ENCODE results near the gene GRK2.

Gene GRK2

DNA sequence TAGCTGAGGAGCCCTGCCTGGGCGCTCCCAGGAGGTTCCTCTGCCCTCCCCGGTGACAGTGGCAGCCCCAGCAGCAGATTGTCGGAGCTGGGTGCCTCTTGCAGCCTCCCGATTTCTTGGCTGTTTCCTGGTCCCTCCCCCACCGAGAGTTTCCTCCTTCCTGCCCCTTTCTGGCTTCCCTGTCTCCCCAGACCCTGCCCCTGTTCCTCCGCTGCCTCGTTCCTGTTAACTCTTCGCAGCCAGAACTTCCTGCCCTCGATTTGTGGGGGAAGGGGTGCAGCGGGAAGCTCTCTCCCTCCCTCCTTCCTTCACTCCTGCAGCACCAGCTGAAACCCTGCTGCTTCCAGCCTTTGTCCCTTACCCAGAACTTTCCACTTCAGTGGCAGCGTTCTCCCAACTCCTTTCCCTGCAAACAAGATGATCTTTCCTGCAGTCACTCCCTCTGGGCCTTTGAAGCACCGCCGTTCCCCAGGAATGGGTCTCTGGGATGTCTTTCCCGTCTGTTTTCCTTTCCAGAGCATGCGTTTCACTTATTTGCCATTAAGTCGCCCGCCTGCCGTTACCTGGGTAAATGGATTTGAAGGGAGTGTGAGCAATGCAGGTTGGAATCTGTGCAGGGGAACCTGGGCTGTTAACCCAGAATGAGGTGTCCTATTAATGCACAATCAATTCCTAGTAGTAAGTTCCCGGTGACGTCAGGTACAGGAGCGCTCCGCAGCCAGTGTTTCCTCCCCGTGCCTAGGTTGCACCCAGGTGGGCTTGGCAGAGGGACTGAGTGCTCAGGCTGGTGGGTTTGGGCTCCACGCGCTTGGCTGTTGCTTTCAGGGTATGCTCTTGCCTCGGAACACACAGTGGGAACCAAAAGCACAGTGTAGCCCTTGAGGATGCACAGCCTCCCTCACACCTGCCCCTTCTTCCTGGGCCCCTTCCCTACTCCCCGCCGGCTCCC lies 4.3 kb downstream of the GRK2 start:
- no peak for DNase-seq (ENCODE audit: low spot score)

DNA sequence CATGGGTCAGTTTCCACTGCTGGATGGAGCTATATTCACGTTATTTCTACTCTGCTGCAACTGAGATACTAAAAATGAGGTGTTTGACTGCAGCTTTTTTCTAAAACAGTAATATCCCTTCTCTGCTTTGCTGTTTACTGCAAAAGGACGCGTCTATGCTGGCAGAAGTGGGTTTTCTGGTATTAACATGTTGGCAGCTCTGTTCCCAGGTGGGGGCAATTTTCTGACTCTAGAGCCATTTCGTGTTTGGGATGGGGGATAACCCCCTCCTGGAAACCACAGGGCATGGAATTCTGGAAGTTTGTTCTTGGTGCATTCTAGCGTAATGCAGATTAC lies 4.9 kb downstream of the GRK2 start:
- DNase-seq (ENCODE audit: low spot score), result no peak

DNA sequence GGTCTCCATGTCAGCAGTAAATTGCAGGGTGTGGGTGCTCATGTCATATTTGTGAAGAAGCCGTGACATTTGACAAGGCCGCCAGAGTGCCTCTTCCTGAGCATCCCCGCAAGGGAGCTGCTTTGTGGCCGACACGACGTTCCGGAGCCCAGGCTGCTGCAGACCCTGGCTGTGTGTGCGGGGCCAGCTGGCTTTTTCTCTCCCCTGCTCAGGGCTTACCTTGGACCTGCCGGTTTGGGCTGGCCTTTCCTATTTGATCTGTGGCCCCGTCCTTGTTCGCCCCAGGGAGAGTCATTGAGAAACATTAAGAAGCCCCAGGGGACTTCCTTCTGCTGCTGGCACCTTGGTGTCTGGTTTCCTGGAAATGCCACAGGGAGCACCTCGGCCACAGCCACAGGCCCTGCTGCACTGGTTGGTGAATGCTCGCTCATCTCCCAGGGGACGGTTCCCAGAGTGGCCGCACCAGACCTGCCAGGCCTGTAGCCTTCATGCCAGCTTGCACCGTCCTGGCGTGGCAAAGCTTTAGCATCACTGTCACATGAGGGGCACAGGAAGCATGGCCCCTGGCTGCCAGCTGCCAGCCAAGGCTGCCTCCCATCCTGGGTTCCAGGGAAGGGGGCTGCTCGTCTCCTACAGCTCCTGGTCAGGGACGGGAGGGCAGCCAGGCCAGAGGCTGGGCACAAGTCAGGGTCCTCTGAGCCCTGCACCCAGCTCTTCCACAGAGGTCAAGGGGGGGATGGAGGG lies 5.4 kb downstream of the GRK2 start:
- DNase-seq (ENCODE audit: low spot score), result no peak

DNA sequence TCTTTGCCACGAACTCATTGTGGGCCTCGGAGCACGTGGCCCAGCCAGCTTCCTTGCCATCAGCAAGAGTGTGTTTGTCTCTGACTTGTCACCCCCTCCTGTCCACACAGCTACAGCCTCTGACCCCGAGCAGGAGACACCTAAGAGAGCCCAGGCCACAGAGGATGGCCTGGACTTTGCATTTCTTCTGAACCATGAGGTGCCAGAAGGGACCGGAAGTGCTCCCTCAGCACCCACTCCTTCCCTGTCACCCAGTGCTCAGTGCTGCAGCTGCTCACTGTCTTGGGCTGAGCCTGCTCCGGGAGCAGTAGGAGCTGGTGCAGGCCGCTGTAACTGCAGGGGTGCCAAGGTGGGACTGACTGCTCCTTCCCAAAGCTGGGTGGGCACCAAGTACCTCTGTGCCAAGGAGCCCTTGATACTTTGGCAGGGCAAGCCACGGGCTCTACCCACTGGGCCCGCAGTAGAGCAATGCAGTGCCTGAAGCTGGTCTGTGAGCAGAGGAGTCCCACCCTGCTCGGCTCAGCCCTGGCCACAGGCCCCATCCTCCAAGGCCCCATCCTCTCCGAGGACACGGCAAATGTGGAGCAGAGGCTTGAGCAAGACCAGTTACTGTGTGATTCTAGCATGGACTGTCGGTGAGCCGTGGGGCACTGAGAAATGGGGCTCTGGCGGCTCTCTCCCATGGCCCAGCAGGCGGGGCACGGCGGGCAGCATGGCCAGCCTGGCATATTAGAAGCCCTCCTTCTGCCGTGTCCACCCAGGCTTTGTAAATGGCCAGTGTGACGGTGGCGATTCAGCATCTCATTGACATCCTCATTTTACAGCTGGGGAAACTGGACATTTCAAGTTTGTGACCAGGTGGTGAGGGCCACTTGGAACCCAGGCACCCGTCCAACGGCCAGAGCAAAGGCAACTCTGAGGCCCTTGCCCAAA lies 6.3 kb downstream of the GRK2 start:
- DNase-seq (ENCODE audit: low spot score), result no peak

DNA sequence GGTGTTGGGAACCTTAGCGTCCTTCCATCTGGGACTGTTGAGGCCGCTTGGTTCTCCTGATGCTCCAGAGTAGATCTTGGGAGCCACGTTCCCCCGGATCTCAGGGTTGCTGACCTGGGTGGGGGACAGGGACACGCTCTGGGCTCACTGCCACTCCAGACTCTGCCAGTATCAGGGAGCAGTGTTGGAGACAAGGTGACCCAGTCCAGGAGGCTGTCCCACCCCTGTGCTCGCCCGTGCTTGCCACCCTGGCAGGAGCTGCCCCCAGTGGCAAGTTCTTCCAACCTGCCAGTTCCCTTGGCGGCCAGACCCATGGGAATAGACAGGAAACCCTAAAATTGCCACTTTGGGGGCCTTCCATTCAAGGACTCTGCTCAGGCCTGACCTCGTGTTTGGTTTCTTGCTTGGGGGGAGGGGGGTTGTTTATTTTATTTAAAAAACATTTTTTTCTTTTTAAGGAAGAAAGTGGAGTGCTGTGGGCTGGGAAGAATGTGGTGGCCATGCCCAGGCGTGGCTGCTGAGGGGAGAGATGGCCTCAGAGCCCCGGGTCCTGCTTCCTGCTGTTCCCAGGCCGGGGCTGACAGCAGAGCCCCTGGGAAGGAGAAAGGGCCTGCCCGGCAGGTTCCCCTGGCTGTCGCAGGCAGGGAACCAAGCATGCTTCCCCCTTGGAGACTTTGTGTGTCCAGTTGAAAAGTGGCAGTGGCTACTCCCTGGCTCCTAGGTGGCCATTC lies 7.2 kb downstream of the GRK2 start:
- DNase-seq (ENCODE audit: low spot score), result no peak

DNA sequence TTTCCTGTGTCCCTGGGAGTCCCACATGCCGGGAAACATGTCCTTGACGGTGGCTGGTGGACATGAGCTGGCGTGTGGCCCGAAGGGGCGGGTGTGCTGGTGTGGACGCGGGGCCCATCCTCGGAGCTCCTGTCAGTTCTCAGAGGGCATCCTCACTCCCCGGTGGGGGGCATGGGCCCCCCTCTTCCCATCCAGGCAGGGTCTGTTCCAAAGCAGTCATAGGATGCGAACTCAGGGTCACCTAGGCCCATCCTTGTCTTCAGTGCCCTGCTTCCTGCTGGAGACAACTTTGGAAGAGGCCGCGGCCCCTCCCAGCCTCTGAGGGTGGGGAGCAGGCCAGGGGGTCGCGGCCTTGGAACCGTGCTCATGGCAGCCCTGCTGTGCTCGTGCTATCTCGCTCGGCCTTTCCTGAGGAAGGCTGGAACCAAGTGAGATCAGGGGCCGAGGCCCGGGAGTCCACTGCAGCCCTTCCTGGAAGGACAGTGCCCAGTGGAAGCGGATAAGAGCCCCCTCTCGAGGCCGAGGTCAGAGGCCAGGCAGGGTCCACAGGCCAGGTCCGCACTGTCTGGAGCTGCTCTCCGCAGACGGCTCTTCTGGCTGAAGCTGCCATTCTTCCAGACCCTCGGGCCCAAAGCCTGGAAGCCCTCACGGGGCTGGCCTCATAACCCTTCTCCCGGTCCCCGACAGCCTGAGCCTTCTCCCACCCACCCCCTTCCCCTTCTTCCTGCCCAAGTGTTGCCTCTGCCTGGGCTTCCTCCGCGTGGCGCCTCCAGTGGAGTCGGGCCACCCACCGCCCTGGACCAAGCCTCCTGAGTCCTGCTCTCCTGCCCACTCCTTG lies 8.7 kb downstream of the GRK2 start:
- no peak for DNase-seq (ENCODE audit: low spot score)

DNA sequence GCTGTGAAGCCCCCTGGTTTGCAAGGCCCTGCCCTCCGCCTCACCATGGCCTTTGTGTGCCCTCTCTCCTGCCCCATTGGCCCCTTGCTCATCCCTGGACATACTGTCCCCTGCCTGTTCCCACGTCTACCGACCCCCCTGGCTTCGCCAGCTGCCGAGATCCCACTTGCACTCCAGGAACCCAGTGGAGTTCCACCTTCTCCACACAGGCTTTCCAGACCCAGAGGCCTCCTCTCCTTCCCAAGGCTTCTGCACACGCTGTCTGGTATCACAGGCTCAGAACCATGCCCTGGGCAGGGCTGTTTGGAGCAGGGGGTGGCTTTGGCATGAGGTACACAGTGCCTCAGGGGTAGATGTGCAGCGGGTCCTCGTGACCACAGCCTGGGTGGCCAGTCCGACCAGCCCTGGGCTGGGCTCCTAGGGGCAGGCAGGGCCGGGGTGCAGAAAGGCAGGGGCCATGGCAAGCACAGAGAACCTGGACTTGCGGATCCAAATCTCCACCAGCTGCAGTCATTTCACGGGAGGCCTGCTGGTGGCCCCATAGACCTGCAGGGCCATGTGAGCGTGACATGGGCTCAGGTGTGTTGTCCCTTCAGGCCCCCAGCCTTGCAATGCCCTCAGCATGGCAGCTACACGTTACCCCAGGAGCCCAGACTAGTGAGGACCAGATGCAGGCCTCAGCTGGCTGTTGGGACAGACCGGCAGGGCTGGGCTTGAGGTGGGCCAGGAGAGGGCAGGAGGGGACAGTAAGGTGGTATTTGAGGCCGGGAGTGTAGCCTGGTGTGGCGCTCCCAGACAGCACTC lies 9.5 kb downstream of the GRK2 start:
- DNase-seq (ENCODE audit: low spot score), result no peak

DNA sequence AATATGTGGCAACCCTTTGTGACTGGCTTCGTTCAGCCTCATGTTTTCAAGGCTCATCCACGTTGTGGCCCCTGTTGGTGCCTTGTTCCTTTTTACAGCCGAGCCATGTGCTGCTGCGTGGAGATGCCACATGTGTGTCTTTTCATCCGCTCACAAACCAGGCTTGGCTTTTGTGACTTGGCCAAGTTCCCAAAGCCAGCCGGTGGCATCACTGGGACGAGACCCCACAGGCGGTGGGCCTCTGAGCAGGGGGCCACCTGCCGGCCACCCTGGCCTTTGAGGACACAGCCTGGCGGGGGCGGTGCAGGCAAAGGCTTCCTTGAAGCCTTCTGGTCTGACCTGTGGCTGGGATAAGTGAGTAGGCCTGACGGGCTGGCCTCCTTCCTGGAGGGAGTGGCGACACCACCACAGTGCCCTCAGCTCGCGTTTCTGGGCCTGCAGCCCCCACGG lies 10.5 kb downstream of the GRK2 start:
- no peak for DNase-seq (ENCODE audit: low spot score)

DNA sequence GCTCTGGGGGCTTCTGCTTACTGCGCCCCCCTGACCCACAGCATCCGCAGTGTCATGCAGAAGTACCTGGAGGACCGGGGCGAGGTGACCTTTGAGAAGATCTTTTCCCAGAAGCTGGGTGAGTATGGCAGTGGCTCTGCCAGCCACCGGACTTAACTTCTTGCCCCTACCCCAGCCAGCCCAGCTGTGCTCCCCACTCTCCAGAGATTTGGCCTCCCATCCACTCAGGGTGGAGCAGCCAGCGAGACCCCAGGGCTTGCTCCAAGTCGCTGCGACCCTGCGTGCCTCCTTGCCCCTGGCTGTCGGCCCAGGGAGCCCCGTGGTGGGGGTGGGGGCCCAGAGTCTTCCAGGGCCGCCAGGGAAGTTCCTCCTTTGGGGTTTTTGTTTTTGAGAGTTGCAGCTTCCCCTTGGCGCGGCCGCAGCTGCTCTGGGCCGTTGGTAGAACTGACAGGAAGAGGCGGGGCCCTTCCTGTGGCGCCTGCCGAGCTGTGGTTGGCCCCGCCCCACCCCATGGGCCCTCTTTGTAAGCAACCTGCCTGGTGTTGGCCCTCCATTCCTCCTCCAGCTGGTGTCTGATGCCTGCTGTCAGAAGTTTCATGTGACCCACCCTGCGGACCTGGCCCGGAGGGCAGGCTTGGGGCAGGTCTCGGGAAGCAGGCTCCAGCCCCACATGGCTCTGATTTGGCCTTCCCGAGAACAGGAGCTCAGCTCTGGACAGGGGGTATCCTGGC lies 11.1 kb downstream of the GRK2 start:
- peak; percentile 76 for DNase-seq (ENCODE audit: low spot score)

DNA sequence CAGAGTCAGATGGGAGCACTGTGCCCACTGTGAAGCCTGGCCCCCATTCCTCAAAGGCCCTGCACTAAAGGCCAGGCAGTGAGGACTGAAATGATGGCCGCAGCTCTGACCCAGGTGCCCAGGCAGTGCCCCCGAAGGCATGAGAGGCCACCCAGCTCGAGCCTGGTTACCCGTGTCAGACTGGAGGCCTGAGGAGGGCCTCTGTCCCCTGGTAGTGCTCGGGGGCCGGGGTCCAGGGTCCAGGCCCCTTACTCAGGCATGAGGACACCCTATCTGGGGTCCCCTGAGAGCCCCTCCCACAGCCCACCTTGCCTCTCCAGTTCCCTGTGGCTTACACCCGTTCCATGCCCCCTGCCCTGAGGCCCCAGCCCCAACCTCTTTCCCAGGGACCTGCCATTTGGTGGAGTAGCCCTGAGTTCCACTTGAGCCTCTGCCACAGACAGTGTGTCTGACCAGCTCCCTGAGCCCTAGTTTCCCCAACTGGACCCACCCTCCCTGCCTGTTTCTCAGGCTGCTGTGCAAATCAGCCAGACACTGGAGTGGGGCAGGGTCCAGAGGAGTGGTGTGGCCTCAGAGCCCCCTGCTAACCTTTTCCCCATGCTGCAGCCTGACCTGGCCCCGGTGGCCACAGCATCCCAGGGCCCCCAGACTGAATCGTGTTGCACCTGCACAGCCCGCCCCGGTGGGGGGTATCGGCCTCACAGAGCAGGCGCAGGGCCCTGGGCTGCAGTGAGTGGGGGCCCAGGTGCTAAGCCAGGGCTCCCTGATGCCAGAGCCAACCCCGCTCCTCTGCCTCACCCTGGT lies 12.1 kb downstream of the GRK2 start:
- DNase-seq (ENCODE audit: low spot score), result no peak

DNA sequence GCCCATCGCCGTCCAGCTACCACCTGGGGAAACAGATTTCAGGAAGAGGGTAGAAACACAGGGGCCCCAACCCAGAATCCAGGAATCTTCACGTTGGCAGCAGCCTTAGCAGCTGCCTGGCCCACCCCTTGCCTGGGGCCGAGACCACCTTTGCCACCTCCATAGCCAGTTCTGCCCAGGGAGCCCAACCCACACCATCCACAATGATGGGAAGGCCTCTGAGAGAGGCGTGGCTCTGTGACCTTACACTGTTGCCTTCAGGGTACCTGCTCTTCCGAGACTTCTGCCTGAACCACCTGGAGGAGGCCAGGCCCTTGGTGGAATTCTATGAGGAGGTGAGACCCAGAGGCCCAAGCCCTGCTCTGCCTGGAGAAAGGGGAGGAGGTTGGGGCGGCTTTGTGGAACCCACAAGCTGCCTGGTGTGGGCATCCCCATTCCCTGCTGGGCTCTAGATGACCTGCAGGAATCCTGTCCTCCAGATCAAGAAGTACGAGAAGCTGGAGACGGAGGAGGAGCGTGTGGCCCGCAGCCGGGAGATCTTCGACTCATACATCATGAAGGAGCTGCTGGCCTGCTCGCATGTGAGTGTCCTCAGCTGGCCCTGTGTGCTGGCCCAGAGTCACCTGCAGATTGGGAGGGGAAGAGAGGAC lies 12.8 kb downstream of the GRK2 start:
- DNase-seq (ENCODE audit: low spot score), result no peak

DNA sequence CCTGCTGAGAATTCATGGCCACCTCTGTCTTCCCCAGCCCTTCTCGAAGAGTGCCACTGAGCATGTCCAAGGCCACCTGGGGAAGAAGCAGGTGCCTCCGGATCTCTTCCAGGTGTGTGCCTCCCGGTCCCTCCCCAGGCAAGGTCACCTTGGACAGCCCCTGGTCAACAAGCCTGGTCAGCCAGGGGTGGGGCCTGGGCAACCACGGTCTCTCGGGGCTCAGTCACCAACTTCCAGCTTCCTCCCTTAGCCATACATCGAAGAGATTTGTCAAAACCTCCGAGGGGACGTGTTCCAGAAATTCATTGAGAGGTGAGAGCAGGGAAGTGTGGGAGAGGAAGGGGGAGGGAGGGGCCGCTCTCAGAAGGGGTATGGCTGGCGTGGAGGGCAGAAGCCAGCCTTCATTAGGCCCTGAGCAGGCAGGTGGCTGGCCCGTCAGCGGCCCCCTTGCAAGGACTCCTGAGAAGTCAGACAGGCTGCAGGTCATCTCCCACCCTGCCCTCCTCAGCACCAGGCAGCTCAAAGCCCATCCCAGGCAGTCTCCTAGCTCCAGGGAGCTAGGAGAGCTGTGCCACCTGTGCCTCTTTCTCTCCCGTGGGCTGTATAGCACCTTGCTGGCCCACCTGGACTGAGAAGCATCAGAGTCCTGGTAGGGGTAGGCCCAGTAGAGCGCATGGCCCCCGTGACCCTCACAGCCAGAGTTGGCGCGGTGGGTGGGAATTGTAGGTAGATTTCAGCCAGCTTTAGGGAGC lies 13.5 kb downstream of the GRK2 start:
- no peak for DNase-seq (ENCODE audit: low spot score)

DNA sequence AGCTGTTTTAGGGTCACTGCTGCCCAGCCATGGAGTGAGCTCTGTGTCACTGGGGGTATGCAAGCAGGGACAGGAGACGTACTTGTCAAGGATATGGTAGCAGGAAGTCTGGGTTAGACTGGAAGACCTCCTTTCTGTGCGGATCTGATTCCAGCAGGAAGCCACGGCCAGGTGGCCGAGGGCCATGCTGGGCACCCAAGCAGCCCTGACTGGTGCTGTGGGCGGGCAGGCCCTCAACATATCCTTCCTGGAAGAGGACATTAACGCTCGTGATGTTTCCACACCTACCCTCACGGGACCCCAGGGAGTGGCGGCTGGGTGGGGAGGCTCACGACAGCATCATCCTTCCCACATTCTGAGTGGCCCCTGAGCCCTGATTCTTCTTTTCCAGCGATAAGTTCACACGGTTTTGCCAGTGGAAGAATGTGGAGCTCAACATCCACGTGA lies 14.1 kb downstream of the GRK2 start:
- no peak for DNase-seq (ENCODE audit: low spot score)

DNA sequence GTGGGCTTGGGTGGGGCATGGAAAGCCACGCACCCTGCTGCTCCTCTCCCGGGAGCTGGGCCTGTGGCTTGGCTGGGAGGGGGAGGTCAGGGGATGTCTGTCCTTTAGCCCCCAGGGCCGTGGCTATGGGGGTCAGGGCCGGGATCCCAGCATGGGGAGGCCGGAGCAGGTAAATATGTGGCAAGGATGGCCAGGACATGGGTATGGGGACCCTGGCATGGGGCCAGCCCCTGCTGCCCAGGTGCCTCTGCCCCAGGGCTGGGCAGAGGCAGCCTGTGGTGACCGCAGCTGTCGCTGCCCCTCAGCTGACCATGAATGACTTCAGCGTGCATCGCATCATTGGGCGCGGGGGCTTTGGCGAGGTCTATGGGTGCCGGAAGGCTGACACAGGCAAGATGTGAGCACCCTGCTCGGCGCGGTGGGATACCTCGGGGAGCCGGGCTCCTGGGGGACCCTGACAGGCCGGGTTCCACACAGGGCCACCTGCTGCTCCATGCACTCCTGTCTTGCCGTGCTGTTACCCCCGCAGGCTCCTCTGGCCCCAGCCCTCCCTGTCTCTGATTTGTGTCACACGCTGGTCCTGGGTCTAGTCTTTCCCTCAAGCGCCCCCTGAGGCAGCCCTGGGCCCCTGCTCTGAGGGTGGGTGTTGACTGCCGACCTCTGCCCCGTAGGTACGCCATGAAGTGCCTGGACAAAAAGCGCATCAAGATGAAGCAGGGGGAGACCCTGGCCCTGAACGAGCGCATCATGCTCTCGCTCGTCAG lies 14.7 kb downstream of the GRK2 start:
- no peak for DNase-seq (ENCODE audit: low spot score)

DNA sequence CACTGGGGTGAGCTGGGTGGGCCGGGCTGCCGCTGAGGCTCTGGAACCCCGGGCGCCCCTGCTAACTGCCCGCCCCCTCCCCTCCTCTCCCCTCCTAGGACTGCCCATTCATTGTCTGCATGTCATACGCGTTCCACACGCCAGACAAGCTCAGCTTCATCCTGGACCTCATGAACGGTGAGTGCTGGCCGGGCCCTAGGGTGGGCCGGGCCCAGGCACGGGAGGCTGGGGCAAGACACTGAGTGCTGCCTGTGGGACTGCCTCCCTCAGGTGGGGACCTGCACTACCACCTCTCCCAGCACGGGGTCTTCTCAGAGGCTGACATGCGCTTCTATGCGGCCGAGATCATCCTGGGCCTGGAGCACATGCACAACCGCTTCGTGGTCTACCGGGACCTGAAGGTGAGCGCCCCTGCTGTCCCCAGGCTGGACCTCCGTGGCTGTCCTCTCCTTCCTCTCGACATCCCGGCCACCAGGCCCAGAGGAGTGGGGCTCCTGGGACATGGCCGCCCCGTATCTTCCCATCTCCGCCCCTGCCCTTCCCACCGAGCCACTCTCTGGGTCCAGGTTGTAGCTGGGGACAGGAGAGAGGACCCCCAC lies 15.4 kb downstream of the GRK2 start:
- no peak for DNase-seq (ENCODE audit: low spot score)
